Keratinocyte (primary cell): Measurements from ENCODE around the gene BLTP3A. TPM values are rescaled to one million over a fixed set of nuclear protein-coding genes. Genes with fewer than 3 reads are reported as not detected.
"Not testable (repeated sequence)": the region's sequence is repeated elsewhere in the genome, so short reads cannot be mapped to it uniquely, and the experiment has no call there.

ENCODE experiments used
- DNase-seq: peaks from one replicate; pipeline ENCODE4 v3.0.0-alpha.2; 2011; ENCODE audit warnings: low read depth, missing footprints, low spot score
- FAIRE-seq: peaks from 2 replicates; lab custom pipeline; 2011; peaks lifted over from hg19 to GRCh38; lab: Jason Lieb, UNC
- H2AFZ ChIP-seq: 2 replicates; pipeline ENCODE4 v1.6.0; 2012; ENCODE audit warnings: low read length, control low read depth, inconsistent platforms; ENCODE audit not compliant: control insufficient read depth
- H3K27ac ChIP-seq: 2 replicates; pipeline ENCODE4 v1.5.1; 2011; ENCODE audit warnings: low read length; ENCODE audit not compliant: control insufficient read depth, insufficient read depth
- H3K27me3 ChIP-seq: 3 replicates; pipeline ENCODE4 v1.6.0; 2011; ENCODE audit warnings: low read length; ENCODE audit not compliant: control insufficient read depth, insufficient read depth; ENCODE audit errors: extremely low read depth
- H3K36me3 ChIP-seq, 2 experiments: 2 replicates in 1 of 2; 3 replicates in 1 of 2; pipeline ENCODE4 v1.5.1; 2011; ENCODE audit warnings: low read length in 2 of 2, mild to moderate bottlenecking in 1 of 2; ENCODE audit not compliant: control insufficient read depth in 2 of 2, insufficient read depth in 2 of 2; ENCODE audit errors: extremely low read depth in 1 of 2
- H3K4me1 ChIP-seq: 3 replicates; pipeline ENCODE4 v1.5.1; 2011; ENCODE audit warnings: low read length; ENCODE audit not compliant: control insufficient read depth, insufficient read depth; ENCODE audit errors: extremely low read depth
- H3K4me2 ChIP-seq: 3 replicates; pipeline ENCODE4 v1.6.0; 2011; ENCODE audit warnings: low read depth, low read length; ENCODE audit not compliant: control insufficient read depth, insufficient read depth; ENCODE audit errors: extremely low read depth
- H3K4me3 ChIP-seq, 3 experiments: fragments of 200-600 bp in 1 of 3; sonication (generic) in 1 of 3; 2 replicates in 2 of 3; 3 replicates in 1 of 3; pipeline ENCODE4 v1.5.1; 2011 to 2016; ENCODE audit warnings: low read length in 3 of 3, mild to moderate bottlenecking in 3 of 3, control low read depth in 2 of 3, inconsistent platforms in 1 of 3, low read depth in 1 of 3, mixed read lengths in 1 of 3, mixed run types in 1 of 3, moderate library complexity in 1 of 3; ENCODE audit not compliant: control insufficient read depth in 2 of 3, insufficient read depth in 2 of 3; ENCODE audit errors: extremely low read depth in 1 of 3
- H3K79me2 ChIP-seq: 2 replicates; pipeline ENCODE4 v1.6.0; 2012; ENCODE audit warnings: low read length; ENCODE audit not compliant: control insufficient read depth, insufficient read depth
- H3K9ac ChIP-seq: 3 replicates; pipeline ENCODE4 v1.6.0; 2011; ENCODE audit warnings: low read length; ENCODE audit not compliant: control insufficient read depth, insufficient read depth; ENCODE audit errors: extremely low read depth
- H3K9me1 ChIP-seq: 3 replicates; pipeline ENCODE4 v1.6.0; 2011; ENCODE audit warnings: low read length; ENCODE audit not compliant: control insufficient read depth, insufficient read depth; ENCODE audit errors: extremely low read depth
- H3K9me3 ChIP-seq: 2 replicates; pipeline ENCODE4 v1.5.1; 2012; ENCODE audit warnings: low read depth, low read length; ENCODE audit not compliant: control insufficient read depth
- H4K20me1 ChIP-seq: 3 replicates; pipeline ENCODE4 v1.6.0; 2011; ENCODE audit warnings: low read length; ENCODE audit not compliant: control insufficient read depth, insufficient read depth; ENCODE audit errors: extremely low read depth
- EZH2 ChIP-seq: IDR thresholded peaks from one replicate; pipeline ENCODE4 v1.6.1; 2012; ENCODE audit warnings: inconsistent platforms, mild to moderate bottlenecking, low read length, moderate library complexity
- dilution Hi-C: fragments of 300-500 bp; cut with MboI; formaldehyde crosslinking; loops from one replicate; pipeline ENCODE4 v1.7.0; 2020; ENCODE audit warnings: low sequenced_read_pairs; ENCODE audit not compliant: extremely low pct_ligation_motif_present
- polyA plus RNA-seq, 5 experiments: library from polyadenylated mRNA; depleted of rRNA in 3 of 5; stranded (reverse) in 3 of 5; stranded (forward) in 1 of 5; unstranded in 1 of 5; fragments of >200 nt; gene quantifications; 1 replicate in 1 of 5; 2 replicates in 3 of 5; 3 replicates in 1 of 5; pipeline versions ENCODE4 v1.2.1 to v1.2.3, GENCODE V29; 2011 to 2012; ENCODE audit warnings: missing spikeins in 2 of 5, low read depth in 1 of 5, low replicate concordance in 1 of 5
- TF ChIP-seq, protein P1 (sequence below), 3 experiments: IDR thresholded peaks in 1 of 3; conservative IDR thresholded peaks in 1 of 3; optimal IDR thresholded peaks in 1 of 3; 2 replicates in 2 of 3; 3 replicates in 1 of 3; pipeline versions ENCODE3 to v1.5.1; 2011; ENCODE audit warnings: low read length in 3 of 3, mild to moderate bottlenecking in 3 of 3, moderate library complexity in 2 of 3, control low read depth in 1 of 3, inconsistent platforms in 1 of 3; ENCODE audit not compliant: insufficient read depth in 2 of 3; ENCODE audit errors: extremely low read depth in 1 of 3

BLTP3A gene
- polyA plus RNA-seq, 1 donor (not counting 4 experiments of a cell fraction or from before 2014, with no cell fraction given) = 4.9 TPM

- DNase-seq = no peak
- Histone ChIP-seq H2AFZ (no peak overlapping the region), H3K27ac (peak overlapping the region; percentile 30), H3K9ac (no peak overlapping the region), H3K27me3 (no peaks in the 10 kb centered on the region), H3K4me3 (no peak overlapping the region), H3K4me2 (no peak overlapping the region), H3K36me3 (no peaks in the 10 kb centered on the region), H3K79me2 (no peaks in the 10 kb centered on the region), H3K9me1 (no peaks in the 10 kb centered on the region), H4K20me1 (no peaks in the 10 kb centered on the region), H3K4me1 (peaks cover 31% of the 10 kb centered on the region), H3K9me3 (no peaks in the 10 kb centered on the region)
- TF ChIP-seq, protein P1, sequence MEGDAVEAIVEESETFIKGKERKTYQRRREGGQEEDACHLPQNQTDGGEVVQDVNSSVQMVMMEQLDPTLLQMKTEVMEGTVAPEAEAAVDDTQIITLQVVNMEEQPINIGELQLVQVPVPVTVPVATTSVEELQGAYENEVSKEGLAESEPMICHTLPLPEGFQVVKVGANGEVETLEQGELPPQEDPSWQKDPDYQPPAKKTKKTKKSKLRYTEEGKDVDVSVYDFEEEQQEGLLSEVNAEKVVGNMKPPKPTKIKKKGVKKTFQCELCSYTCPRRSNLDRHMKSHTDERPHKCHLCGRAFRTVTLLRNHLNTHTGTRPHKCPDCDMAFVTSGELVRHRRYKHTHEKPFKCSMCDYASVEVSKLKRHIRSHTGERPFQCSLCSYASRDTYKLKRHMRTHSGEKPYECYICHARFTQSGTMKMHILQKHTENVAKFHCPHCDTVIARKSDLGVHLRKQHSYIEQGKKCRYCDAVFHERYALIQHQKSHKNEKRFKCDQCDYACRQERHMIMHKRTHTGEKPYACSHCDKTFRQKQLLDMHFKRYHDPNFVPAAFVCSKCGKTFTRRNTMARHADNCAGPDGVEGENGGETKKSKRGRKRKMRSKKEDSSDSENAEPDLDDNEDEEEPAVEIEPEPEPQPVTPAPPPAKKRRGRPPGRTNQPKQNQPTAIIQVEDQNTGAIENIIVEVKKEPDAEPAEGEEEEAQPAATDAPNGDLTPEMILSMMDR (optimal IDR thresholded peaks at IDR 0.05 in 1 of 3, IDR thresholded peaks at IDR 0.05 in 1 of 3, conservative IDR thresholded peaks at IDR 0.05 in 1 of 3; ENCODE audit: extremely low read depth in 1 of 3, insufficient read depth in 2 of 3, low read length in 3 of 3) = no peak
- TF ChIP-seq EZH2 = no peak
- no peak for FAIRE-seq
- dilution Hi-C loops = no loop called here
These were observed 48.1 kb upstream of the BLTP3A start for GRCh38 chr6:34743625-34744293.

DNA sequence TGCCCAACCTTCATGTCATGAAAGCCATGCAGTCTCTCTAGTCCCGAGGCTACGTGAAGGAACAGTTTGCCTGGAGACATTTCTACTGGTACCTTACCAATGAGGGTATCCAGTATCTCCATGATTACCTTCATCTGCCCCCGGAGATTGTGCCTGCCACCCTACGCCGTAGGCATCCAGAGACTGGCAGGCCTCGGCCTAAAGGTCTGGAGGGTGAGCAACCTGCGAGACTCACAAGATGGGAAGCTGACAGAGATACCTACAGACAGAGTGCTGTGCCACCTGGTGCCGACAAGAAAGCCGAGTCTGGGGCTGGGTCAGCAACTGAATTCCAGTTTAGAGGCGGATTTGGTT is 47.6 kb upstream of the BLTP3A start:
- H3K36me3 ChIP-seq, H3K27me3 ChIP-seq, FAIRE-seq, H3K79me2 ChIP-seq, H3K4me2 ChIP-seq, H3K9me3 ChIP-seq, H3K4me3 ChIP-seq, H4K20me1 ChIP-seq, H3K9ac ChIP-seq, H2AFZ ChIP-seq, DNase-seq, dilution Hi-C loops, H3K9me1 ChIP-seq: not testable (repeated sequence)
- Histone ChIP-seq H3K4me1 (peaks cover 31% of the 10 kb centered on the region), H3K27ac (peak overlapping the region; percentile 65)
